Neuron (in vitro differentiated cells): Measurements from ENCODE around the gene PRSS2.

Experiments used
- H2AFZ ChIP-seq: one replicate; pipeline ENCODE4 v1.6.1; 2013; ENCODE audit warnings: low read depth, mild to moderate bottlenecking, inconsistent platforms, low read length, moderate library complexity
- H3K27me3 ChIP-seq: one replicate; pipeline ENCODE4 v1.6.1; 2013; ENCODE audit warnings: low read length; ENCODE audit not compliant: insufficient read depth
- H3K36me3 ChIP-seq: one replicate; pipeline ENCODE4 v1.6.1; 2013; ENCODE audit warnings: low read length; ENCODE audit not compliant: insufficient read depth
- H3K4me1 ChIP-seq: one replicate; pipeline ENCODE4 v1.6.1; 2013; ENCODE audit warnings: low read length; ENCODE audit not compliant: insufficient read depth
- H3K4me3 ChIP-seq: 2 replicates; pipeline ENCODE4 v1.5.1; 2013; ENCODE audit warnings: mild to moderate bottlenecking, low read length, moderate library complexity
- H3K9me3 ChIP-seq: one replicate; pipeline ENCODE4 v1.6.1; 2013; ENCODE audit warnings: low read length

Gene PRSS2

GRCh38 chr7:142782922-142783900, 12.4 kb downstream of the PRSS2 start:
- Histone ChIP-seq H3K4me1 (no peaks in the 10 kb centered on the region), H3K9me3 (no peaks in the 10 kb centered on the region), H3K36me3 (no peaks in the 10 kb centered on the region), H2AFZ (no peak overlapping the region), H3K27me3 (no peaks in the 10 kb centered on the region), H3K4me3 (no peak overlapping the region)

DNA sequence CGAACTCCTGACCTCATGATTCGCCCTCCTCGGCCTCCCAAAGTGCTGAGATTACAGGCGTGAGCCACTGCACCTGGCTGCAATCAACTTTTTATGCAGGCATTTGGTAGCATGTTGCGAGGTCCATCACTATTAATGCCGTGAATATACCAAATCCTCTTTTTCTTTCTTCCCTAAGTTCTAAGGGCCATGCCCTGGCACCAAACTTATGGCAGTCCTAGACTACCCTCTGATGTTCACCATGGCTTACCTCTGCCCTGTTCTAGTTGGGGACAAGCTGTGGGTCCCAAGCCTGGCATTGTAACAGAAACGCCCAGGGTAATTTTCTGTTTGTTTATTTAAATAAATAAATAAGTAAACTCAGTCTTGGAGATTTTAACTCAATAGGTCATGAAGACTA, 13.3 kb downstream of the PRSS2 start:
- Histone ChIP-seq H3K36me3 (no peaks in the 10 kb centered on the region), H3K4me1 (no peaks in the 10 kb centered on the region), H2AFZ (no peak overlapping the region), H3K9me3 (no peaks in the 10 kb centered on the region), H3K4me3 (no peak overlapping the region), H3K27me3 (no peaks in the 10 kb centered on the region)

GRCh38 chr7:142784716-142785115, 13.9 kb downstream of the PRSS2 start:
- Histone ChIP-seq H2AFZ (no peak overlapping the region), H3K27me3 (no peaks in the 10 kb centered on the region), H3K36me3 (no peaks in the 10 kb centered on the region), H3K4me1 (no peaks in the 10 kb centered on the region), H3K4me3 (no peak overlapping the region), H3K9me3 (no peaks in the 10 kb centered on the region)

DNA sequence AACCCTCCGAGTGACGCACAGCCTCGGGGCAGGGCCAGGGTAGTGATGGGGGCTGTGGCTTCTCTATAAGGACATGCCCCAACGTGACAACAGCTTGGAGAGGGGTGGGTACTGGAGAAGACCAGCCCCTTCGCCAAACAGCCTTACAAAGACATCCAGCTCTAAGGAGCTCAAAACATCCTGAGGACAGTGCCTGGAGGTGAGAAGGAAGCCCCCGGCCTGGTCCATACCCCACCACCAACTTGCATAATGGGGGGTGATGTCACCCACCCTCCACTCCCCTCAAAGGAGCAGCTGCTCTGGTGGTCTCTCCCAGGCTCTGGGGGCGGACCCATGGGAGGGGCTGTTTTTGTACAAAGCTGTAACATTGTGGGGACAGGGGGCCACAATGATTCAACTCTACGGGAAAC, 15.1 kb downstream of the PRSS2 start:
- no peaks in the 10 kb centered on the region for H3K27me3 ChIP-seq
- H3K4me3 ChIP-seq = no peak overlapping the region
- H2AFZ ChIP-seq = no peak overlapping the region
- H3K4me1 ChIP-seq = no peaks in the 10 kb centered on the region
- H3K36me3 ChIP-seq = no peaks in the 10 kb centered on the region
- no peaks in the 10 kb centered on the region for H3K9me3 ChIP-seq

- Histone ChIP-seq H3K9me3 (no peaks in the 10 kb centered on the region), H3K36me3 (no peaks in the 10 kb centered on the region), H3K4me3 (no peak overlapping the region), H2AFZ (no peak overlapping the region), H3K4me1 (no peaks in the 10 kb centered on the region), H3K27me3 (no peaks in the 10 kb centered on the region)
Measured at GRCh38 chr7:142787034-142787768, 16.4 kb downstream of the PRSS2 start.

GRCh38 chr7:142787783-142788182, 17.0 kb downstream of the PRSS2 start:
- no peaks in the 10 kb centered on the region for H3K36me3 ChIP-seq
- H3K4me1 ChIP-seq = no peaks in the 10 kb centered on the region
- H2AFZ ChIP-seq = no peak overlapping the region
- no peaks in the 10 kb centered on the region for H3K9me3 ChIP-seq
- no peak overlapping the region for H3K4me3 ChIP-seq
- H3K27me3 ChIP-seq = no peaks in the 10 kb centered on the region

GRCh38 chr7:142788303-142789289, 17.8 kb downstream of the PRSS2 start:
- no peaks in the 10 kb centered on the region for H3K27me3 ChIP-seq
- H3K36me3 ChIP-seq = no peaks in the 10 kb centered on the region
- no peak overlapping the region for H2AFZ ChIP-seq
- H3K9me3 ChIP-seq = no peaks in the 10 kb centered on the region
- H3K4me3 ChIP-seq = no peak overlapping the region
- H3K4me1 ChIP-seq = no peaks in the 10 kb centered on the region

DNA sequence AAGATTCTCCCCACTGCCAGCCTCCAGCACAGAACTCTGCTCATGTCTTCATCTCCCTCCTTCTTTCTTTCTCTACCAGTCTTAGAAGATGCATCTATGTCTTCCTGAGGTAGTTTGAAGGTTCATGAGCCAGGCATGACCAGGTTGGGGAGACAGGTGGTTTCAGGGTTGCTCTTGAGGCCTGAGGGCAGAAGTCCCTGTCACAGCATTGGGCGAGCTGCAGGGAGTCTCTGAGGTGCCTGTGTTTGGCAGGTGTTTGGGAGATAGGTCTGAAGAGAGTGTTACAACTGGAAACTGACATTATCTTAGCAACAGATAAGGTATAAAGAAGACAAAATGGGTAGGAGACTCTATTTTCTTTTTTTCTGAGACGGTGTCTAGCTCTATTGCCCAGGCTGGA, 18.7 kb downstream of the PRSS2 start:
- H2AFZ ChIP-seq = no peak overlapping the region
- H3K4me1 ChIP-seq = no peaks in the 10 kb centered on the region
- no peaks in the 10 kb centered on the region for H3K36me3 ChIP-seq
- no peaks in the 10 kb centered on the region for H3K9me3 ChIP-seq
- H3K27me3 ChIP-seq = peaks cover 2% of the 10 kb centered on the region
- no peak overlapping the region for H3K4me3 ChIP-seq

DNA sequence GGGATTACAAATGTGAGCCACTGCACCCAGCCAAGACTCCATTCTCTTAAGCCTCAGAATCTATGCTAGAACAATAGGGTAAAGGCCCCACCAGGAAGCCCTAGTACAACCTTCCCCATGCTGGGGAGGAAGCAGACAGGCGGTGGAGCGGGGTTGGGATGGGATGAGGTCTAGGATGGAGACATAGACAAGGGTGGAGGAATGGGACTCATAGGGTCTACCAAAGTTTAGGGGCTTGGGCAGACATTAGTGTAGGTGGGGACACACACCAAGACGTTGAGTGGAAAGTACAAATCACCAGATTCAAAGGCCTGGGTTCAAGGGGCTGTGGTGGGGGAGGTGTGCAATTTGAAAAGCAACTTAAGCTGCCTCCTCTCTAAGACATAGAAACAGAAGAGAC, 19.3 kb downstream of the PRSS2 start:
- Histone ChIP-seq H3K4me3 (no peak overlapping the region), H2AFZ (no peak overlapping the region), H3K9me3 (no peaks in the 10 kb centered on the region), H3K4me1 (no peaks in the 10 kb centered on the region), H3K27me3 (peaks cover 8% of the 10 kb centered on the region), H3K36me3 (no peaks in the 10 kb centered on the region)

- no peaks in the 10 kb centered on the region for H3K4me1 ChIP-seq
- H2AFZ ChIP-seq = no peak overlapping the region
- peaks cover 13% of the 10 kb centered on the region for H3K27me3 ChIP-seq
- no peak overlapping the region for H3K4me3 ChIP-seq
- no peaks in the 10 kb centered on the region for H3K36me3 ChIP-seq
- no peaks in the 10 kb centered on the region for H3K9me3 ChIP-seq
Measured at GRCh38 chr7:142790555-142790954, 19.8 kb downstream of the PRSS2 start.

DNA sequence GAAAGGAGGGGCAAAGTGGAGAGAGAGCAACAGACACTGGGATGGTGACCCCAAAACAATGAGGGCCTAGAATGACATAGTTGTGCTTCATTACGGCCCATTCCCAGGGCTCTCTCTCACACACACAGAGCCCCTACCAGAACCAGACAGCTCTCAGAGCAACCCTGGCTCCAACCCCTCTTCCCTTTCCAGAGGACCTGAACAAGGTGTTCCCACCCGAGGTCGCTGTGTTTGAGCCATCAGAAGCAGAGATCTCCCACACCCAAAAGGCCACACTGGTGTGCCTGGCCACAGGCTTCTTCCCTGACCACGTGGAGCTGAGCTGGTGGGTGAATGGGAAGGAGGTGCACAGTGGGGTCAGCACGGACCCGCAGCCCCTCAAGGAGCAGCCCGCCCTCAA, 20.7 kb downstream of the PRSS2 start:
- no peaks in the 10 kb centered on the region for H3K36me3 ChIP-seq
- no peak overlapping the region for H2AFZ ChIP-seq
- no peaks in the 10 kb centered on the region for H3K4me1 ChIP-seq
- no peaks in the 10 kb centered on the region for H3K9me3 ChIP-seq
- no peak overlapping the region for H3K4me3 ChIP-seq
- peaks cover 22% of the 10 kb centered on the region for H3K27me3 ChIP-seq

- H3K9me3 ChIP-seq = no peaks in the 10 kb centered on the region
- peaks cover 28% of the 10 kb centered on the region for H3K27me3 ChIP-seq
- H2AFZ ChIP-seq = no peak overlapping the region
- H3K4me3 ChIP-seq = no peak overlapping the region
- no peaks in the 10 kb centered on the region for H3K36me3 ChIP-seq
- H3K4me1 ChIP-seq = no peaks in the 10 kb centered on the region
Measured at GRCh38 chr7:142792129-142792528, 21.4 kb downstream of the PRSS2 start.
